Measurements from ENCODE around the gene LARGE1. TPM values are rescaled to one million over a fixed set of nuclear protein-coding genes. Genes with fewer than 3 reads are reported as not detected.
"Not testable (repeated sequence)": the region's sequence is repeated elsewhere in the genome, so short reads cannot be mapped to it uniquely, and the experiment has no call there.

Gene LARGE1
- polyA plus RNA-seq, 3 donors: 0.05 to 0.13 TPM; not detected in 1

GRCh38 chr22:33464698-33465097, 455.6 kb downstream of the LARGE1 start:
- intact Hi-C loops (cut with micrococcal nuclease): no loop called here
- Histone ChIP-seq H3K9ac (ENCODE audit: insufficient read depth, low read length, poor library complexity, severe bottlenecking) (no peak overlapping the region), H3K79me2 (ENCODE audit: insufficient read depth, low read length) (no peaks in the 10 kb centered on the region), H3K9me3 (replicated peaks in 1 of 2; ENCODE audit: control insufficient read depth in 1 of 2, insufficient read depth in 1 of 2, low read length in 2 of 2) (peaks cover 9 to 13% of the 10 kb centered on the region in 2 donors), H3K36me3 (replicated peaks in 1 of 2; ENCODE audit: control insufficient read depth in 1 of 2, insufficient read depth in 2 of 2, low read length in 2 of 2) (no peaks in the 10 kb centered on the region), H3K27me3 (ENCODE audit: control insufficient read depth in 2 of 2, insufficient read depth in 2 of 2, low read length in 2 of 2) (no peaks in the 10 kb centered on the region), H4K20me1 (ENCODE audit: insufficient read depth, low read length) (no peaks in the 10 kb centered on the region), H3K4me2 (replicated peaks; ENCODE audit: extremely low read depth, low read length, poor library complexity, severe bottlenecking) (no peak overlapping the region), H3K27ac (ENCODE audit: low read depth in 1 of 2, low read length in 2 of 2) (no peak overlapping the region), H3K4me3 (replicated peaks in 1 of 3; ENCODE audit: low read depth in 2 of 3, low read length in 3 of 3) (no peak overlapping the region), H3K4me1 (ENCODE audit: control insufficient read depth in 1 of 2, insufficient read depth in 2 of 2, low read length in 2 of 2) (no peaks in the 10 kb centered on the region), H2AFZ (ENCODE audit: insufficient read depth, low read depth, low read length, poor library complexity, severe bottlenecking) (no peak overlapping the region)
- WGBS (ENCODE audit: insufficient coverage): 93% methylated on average over 1 of the region's 2 CpGs
- Mint-ChIP-seq H3K27ac (no peak overlapping the region), H3K4me1 (no peaks in the 10 kb centered on the region), H3K4me3 (no peak overlapping the region), H3K36me3 (no peaks in the 10 kb centered on the region), H3K9me3 (peaks cover 4 to 16% (median 7%) of the 10 kb centered on the region in 7 donors), H3K27me3 (ENCODE audit: low read depth in 3 of 3) (peaks cover 0 to 1% (median 1%) of the 10 kb centered on the region in 3 donors)
- TF ChIP-seq CTCF (IDR thresholded peaks at IDR 0.05): no peak
- no peak for DNase-seq

GRCh38 chr22:33461698-33462434, 458.4 kb downstream of the LARGE1 start:
- DNase-seq: no peak
- no peak overlapping the region for H2AFZ ChIP-seq (ENCODE audit: insufficient read depth, low read depth, low read length, poor library complexity, severe bottlenecking)
- no peaks in the 10 kb centered on the region for H3K36me3 ChIP-seq (replicated peaks in 1 of 2; ENCODE audit: control insufficient read depth in 1 of 2, insufficient read depth in 2 of 2, low read length in 2 of 2)
- no peaks in the 10 kb centered on the region for H3K79me2 ChIP-seq (ENCODE audit: insufficient read depth, low read length)
- no peak overlapping the region for H3K4me2 ChIP-seq (replicated peaks; ENCODE audit: extremely low read depth, low read length, poor library complexity, severe bottlenecking)
- Mint-ChIP-seq H3K9me3 (peaks cover 4 to 19% (median 15%) of the 10 kb centered on the region in 7 donors), H3K27me3 (ENCODE audit: low read depth in 3 of 3) (peaks cover 0 to 1% (median 1%) of the 10 kb centered on the region in 3 donors), H3K4me1 (no peaks in the 10 kb centered on the region), H3K4me3 (no peak overlapping the region), H3K36me3 (no peaks in the 10 kb centered on the region), H3K27ac (no peak overlapping the region)
- no peak overlapping the region for H3K9ac ChIP-seq (ENCODE audit: insufficient read depth, low read length, poor library complexity, severe bottlenecking)
- no CpG with 5 or more reads among the region's 2 CpGs for WGBS (ENCODE audit: insufficient coverage)
- peaks cover 20% of the 10 kb centered on the region in 2 donors for H3K9me3 ChIP-seq (replicated peaks in 1 of 2; ENCODE audit: control insufficient read depth in 1 of 2, insufficient read depth in 1 of 2, low read length in 2 of 2)
- H3K4me1 ChIP-seq (ENCODE audit: control insufficient read depth in 1 of 2, insufficient read depth in 2 of 2, low read length in 2 of 2): no peaks in the 10 kb centered on the region
- intact Hi-C loops (cut with micrococcal nuclease): no loop called here
- no peaks in the 10 kb centered on the region for H3K27me3 ChIP-seq (ENCODE audit: control insufficient read depth in 2 of 2, insufficient read depth in 2 of 2, low read length in 2 of 2)
- no peaks in the 10 kb centered on the region for H4K20me1 ChIP-seq (ENCODE audit: insufficient read depth, low read length)
- no peak for TF ChIP-seq CTCF (IDR thresholded peaks at IDR 0.05)
- H3K4me3 ChIP-seq (replicated peaks in 1 of 3; ENCODE audit: low read depth in 2 of 3, low read length in 3 of 3): no peak overlapping the region
- no peak overlapping the region for H3K27ac ChIP-seq (ENCODE audit: low read depth in 1 of 2, low read length in 2 of 2)

GRCh38 chr22:33461245-33461644, 459.0 kb downstream of the LARGE1 start:
- H3K4me2 ChIP-seq (replicated peaks; ENCODE audit: extremely low read depth, low read length, poor library complexity, severe bottlenecking); H4K20me1 ChIP-seq (ENCODE audit: insufficient read depth, low read length); H3K27me3 ChIP-seq (ENCODE audit: control insufficient read depth in 2 of 2, insufficient read depth in 2 of 2, low read length in 2 of 2); H3K79me2 ChIP-seq (ENCODE audit: insufficient read depth, low read length); H3K4me1 ChIP-seq (ENCODE audit: control insufficient read depth in 1 of 2, insufficient read depth in 2 of 2, low read length in 2 of 2); H3K36me3 Mint-ChIP-seq; H2AFZ ChIP-seq (ENCODE audit: insufficient read depth, low read depth, low read length, poor library complexity, severe bottlenecking); H3K36me3 ChIP-seq (replicated peaks in 1 of 2; ENCODE audit: control insufficient read depth in 1 of 2, insufficient read depth in 2 of 2, low read length in 2 of 2); H3K4me3 ChIP-seq (replicated peaks in 1 of 3; ENCODE audit: low read depth in 2 of 3, low read length in 3 of 3); H3K27ac ChIP-seq (ENCODE audit: low read depth in 1 of 2, low read length in 2 of 2); H3K4me3 Mint-ChIP-seq; intact Hi-C loops (cut with micrococcal nuclease); H3K4me1 Mint-ChIP-seq; H3K27me3 Mint-ChIP-seq (ENCODE audit: low read depth in 3 of 3); DNase-seq; H3K9ac ChIP-seq (ENCODE audit: insufficient read depth, low read length, poor library complexity, severe bottlenecking); H3K27ac Mint-ChIP-seq: not testable (repeated sequence)
- no CpG with 5 or more reads among the region's 1 CpG for WGBS (ENCODE audit: insufficient coverage)
- peaks cover 4 to 19% (median 15%) of the 10 kb centered on the region in 7 donors for H3K9me3 Mint-ChIP-seq
- H3K9me3 ChIP-seq (replicated peaks in 1 of 2; ENCODE audit: control insufficient read depth in 1 of 2, insufficient read depth in 1 of 2, low read length in 2 of 2): peaks cover 20% of the 10 kb centered on the region in 2 donors
